ENCODE data around the gene CFAP20.
"Not testable (repeated sequence)": the region's sequence is repeated elsewhere in the genome, so short reads cannot be mapped to it uniquely, and the experiment has no call there.

CFAP20 gene

GRCh38 chr16:58085584-58086251 is 43.5 kb downstream of the CFAP20 start:
- no peak overlapping the region for H3K27ac ChIP-seq
- DNase-seq: no peak
- peaks cover 3% of the 10 kb centered on the region for H3K9me3 ChIP-seq (ENCODE audit: severe bottlenecking)
- H3K36me3 ChIP-seq: no peaks in the 10 kb centered on the region
- TF ChIP-seq CTCF (IDR thresholded peaks at IDR 0.05; ENCODE audit: low read depth, low read length): no peak
- H3K27me3 ChIP-seq (ENCODE audit: insufficient read depth, low read depth, severe bottlenecking): no peaks in the 10 kb centered on the region
- H3K4me3 ChIP-seq (ENCODE audit: low read depth, low read length): no peak overlapping the region

GRCh38 chr16:58085171-58085570 is 44.0 kb downstream of the CFAP20 start:
- no peaks in the 10 kb centered on the region for H3K9me3 ChIP-seq (ENCODE audit: severe bottlenecking)
- H3K4me3 ChIP-seq (ENCODE audit: low read depth, low read length): no peak overlapping the region
- no peak for TF ChIP-seq CTCF (IDR thresholded peaks at IDR 0.05; ENCODE audit: low read depth, low read length)
- H3K36me3 ChIP-seq: no peaks in the 10 kb centered on the region
- no peak for DNase-seq
- H3K27ac ChIP-seq: no peak overlapping the region
- no peaks in the 10 kb centered on the region for H3K27me3 ChIP-seq (ENCODE audit: insufficient read depth, low read depth, severe bottlenecking)

GRCh38 chr16:58084635-58085034 is 44.5 kb downstream of the CFAP20 start:
- no peaks in the 10 kb centered on the region for H3K36me3 ChIP-seq
- no peak for DNase-seq
- TF ChIP-seq CTCF (IDR thresholded peaks at IDR 0.05; ENCODE audit: low read depth, low read length): no peak
- no peaks in the 10 kb centered on the region for H3K9me3 ChIP-seq (ENCODE audit: severe bottlenecking)
- no peak overlapping the region for H3K4me3 ChIP-seq (ENCODE audit: low read depth, low read length)
- no peaks in the 10 kb centered on the region for H3K27me3 ChIP-seq (ENCODE audit: insufficient read depth, low read depth, severe bottlenecking)
- H3K27ac ChIP-seq: no peak overlapping the region

- no peaks in the 10 kb centered on the region for H3K9me3 ChIP-seq (ENCODE audit: severe bottlenecking)
- H3K27ac ChIP-seq: no peak overlapping the region
Measured at GRCh38 chr16:58082381-58082780, 46.8 kb downstream of the CFAP20 start.

GRCh38 chr16:58080657-58081056 is 48.5 kb downstream of the CFAP20 start:
- not testable (repeated sequence) for H3K36me3 ChIP-seq; H3K4me3 ChIP-seq (ENCODE audit: low read depth, low read length); H3K27ac ChIP-seq; DNase-seq; H3K27me3 ChIP-seq (ENCODE audit: insufficient read depth, low read depth, severe bottlenecking); H3K9me3 ChIP-seq (ENCODE audit: severe bottlenecking)

More at GRCh38 chr16:58082381-58082780, 46.8 kb downstream of the CFAP20 start:
- TF ChIP-seq CTCF (IDR thresholded peaks at IDR 0.05; ENCODE audit: low read depth, low read length): no peak
- H3K4me3 ChIP-seq (ENCODE audit: low read depth, low read length): no peak overlapping the region
- no peak for DNase-seq
- H3K36me3 ChIP-seq: no peaks in the 10 kb centered on the region
- H3K27me3 ChIP-seq (ENCODE audit: insufficient read depth, low read depth, severe bottlenecking): no peaks in the 10 kb centered on the region

GRCh38 chr16:58077796-58078195 is 51.4 kb downstream of the CFAP20 start:
- Histone ChIP-seq H3K4me3 (ENCODE audit: low read depth, low read length) (no peak overlapping the region), H3K27me3 (ENCODE audit: insufficient read depth, low read depth, severe bottlenecking) (no peaks in the 10 kb centered on the region), H3K9me3 (ENCODE audit: severe bottlenecking) (peaks cover 5% of the 10 kb centered on the region), H3K27ac (no peak overlapping the region), H3K36me3 (no peaks in the 10 kb centered on the region)
- no peak for TF ChIP-seq CTCF (IDR thresholded peaks at IDR 0.05; ENCODE audit: low read depth, low read length)
- DNase-seq: no peak
